HG02588 (cell line): ENCODE results near the gene OR9K2.
"Not testable (repeated sequence)": the region's sequence is repeated elsewhere in the genome, so short reads cannot be mapped to it uniquely, and the experiment has no call there.

ENCODE experiments used
- ATAC-seq: cut with Tn5 transposase; IDR thresholded peaks from one replicate; pipeline ENCODE4 v1.9.1; 2021; ENCODE audit warnings: mild to moderate bottlenecking, moderate library complexity; ENCODE audit not compliant: unreplicated experiment

Gene OR9K2, protein sequence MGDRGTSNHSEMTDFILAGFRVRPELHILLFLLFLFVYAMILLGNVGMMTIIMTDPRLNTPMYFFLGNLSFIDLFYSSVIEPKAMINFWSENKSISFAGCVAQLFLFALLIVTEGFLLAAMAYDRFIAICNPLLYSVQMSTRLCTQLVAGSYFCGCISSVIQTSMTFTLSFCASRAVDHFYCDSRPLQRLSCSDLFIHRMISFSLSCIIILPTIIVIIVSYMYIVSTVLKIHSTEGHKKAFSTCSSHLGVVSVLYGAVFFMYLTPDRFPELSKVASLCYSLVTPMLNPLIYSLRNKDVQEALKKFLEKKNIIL

DNA sequence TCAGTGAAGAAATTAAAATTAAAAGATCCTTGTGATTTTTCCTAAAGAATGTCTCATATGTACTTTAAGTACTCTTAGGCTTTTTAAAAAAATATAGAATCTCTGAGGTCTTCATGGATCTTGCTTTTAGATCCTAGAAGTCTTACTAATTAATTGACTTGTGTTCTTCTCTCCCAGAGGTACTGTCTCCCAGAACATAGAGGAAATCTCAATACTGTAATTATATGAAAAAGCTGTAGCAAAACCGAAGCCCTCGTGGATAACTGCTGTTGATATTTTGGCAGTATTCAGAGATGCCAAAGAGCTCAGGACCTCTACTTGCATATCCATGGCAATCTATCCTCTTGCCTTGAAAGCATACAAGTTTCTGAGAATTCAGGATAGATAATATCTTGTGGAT lies at the start of gene OR9K2:
OR9K2 (plus strand) TSS at position 301 of the 400 bp plus-strand sequence. CDS start 3,429 bp downstream, outside the sequence.
- no peak for ATAC-seq

DNA sequence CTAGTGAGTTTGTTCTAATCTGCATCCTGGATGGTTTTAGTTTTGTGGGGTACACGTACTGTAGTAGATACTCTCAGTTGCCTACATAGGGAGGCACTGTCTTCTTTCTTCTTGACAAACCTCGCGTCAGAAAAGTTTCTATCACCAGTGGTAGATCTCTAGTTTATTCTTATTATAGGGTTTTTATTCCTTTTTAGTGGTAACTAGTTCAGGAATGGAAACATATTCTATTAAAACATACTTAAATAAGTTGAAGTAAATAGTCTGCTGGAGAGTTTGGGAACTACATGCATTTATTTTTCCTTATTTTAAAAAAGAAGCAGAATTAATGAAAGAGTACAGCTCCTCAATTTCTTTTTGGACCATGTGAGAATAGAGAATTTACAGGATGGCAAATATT lies 33.6 kb upstream of the OR9K2 start:
- no peak for ATAC-seq

DNA sequence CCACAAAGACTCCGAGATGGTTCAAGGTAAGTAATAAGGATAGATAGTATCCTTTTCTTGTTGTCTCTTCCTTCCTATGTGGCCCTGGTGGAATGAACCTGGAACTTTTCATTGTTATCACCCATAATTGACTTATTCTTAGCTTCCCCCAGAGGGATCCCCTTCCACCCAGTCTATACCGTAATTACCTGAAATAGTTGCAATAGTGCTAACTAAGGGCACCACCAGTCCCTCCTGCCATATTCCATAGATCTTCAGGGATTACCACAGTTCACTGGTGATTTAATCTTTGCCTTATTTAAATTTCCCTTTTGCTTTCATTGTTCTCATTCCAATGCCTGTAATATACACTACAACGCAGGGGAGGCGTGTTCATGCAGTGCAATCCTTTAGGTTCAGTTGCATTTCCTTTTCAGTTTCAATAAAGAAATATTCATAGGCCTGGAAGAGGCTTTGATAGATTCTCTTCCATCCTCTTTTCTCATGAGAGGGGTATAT lies 13.8 kb upstream of the OR9K2 start:
- ATAC-seq, result no peak

DNA sequence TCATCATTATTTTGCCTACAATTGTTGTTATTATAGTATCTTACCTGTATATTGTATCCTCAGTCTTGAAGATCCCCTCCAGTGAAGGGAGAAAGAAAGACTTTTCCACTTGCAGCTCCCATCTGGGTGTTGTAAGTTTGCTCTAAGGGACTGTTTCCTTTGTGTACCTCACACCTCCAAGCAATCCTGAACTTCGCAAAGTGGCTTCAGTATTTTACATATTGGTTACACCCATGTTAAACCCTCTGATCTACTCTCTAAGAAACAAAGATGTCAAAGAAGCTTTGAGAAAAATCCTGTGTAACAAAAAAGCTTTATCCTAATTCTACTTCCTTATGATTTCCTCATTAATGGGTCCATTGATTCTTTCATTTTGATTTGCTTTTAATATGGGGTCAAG lies 10.1 kb upstream of the OR9K2 start:
- no peak for ATAC-seq

DNA sequence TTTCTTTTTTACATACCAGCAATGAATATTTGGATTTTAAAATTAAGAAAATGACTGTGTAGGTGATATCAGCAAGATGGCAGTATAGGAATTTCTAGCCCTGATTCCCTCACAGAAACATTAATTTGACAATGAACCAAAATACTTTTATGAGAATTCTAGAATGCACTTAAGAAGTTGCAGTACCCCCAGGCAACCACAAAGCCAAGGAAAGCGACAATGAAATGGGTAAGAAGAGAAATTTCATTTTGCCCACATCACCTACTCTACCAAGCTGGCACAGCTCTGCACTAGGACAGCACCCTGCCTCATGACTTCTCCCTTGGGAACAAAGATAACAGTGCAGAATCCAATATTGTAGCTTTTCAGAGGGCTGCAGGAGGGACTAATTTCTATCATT lies 6.6 kb downstream of the OR9K2 start:
- ATAC-seq, result no peak

DNA sequence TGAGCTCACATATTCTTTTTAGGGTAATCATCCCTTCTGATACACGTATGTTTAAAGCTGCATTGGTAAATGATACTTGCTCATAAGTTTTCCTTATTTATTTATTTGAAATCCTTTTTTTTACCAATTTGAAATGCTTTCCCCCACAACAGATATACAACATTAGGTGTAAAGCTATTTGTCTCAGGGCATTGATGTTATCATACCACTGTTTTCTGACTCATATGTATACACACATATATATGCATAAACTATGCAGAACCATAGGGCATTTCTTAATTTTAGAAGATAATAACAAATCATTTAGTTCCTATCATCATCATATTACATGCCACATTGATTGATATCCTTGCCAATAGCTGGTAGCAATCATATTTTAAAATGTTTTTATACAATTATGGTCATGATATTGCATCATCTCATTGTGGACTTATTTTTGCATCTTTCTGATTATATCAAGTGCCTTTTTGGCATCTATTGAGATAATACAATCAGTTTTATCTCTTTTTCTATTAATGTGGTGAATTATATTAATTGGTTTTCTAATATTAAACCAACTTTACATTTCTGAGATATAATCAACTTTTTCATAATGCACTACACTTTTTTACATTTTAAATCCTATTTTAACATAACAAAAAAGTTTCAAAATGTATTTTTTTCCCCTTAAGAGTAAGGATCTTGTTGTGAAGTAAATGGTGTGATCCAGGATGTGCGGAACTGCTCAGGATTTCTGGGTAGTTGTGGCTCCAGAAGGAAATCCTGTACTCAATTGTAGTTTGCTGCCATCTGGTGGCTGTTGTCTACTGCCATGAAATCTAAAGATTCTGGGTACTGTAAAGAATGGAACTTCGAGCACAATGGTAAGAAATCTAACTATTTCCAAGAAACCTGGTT lies 16.7 kb downstream of the OR9K2 start:
- ATAC-seq, result no peak

DNA sequence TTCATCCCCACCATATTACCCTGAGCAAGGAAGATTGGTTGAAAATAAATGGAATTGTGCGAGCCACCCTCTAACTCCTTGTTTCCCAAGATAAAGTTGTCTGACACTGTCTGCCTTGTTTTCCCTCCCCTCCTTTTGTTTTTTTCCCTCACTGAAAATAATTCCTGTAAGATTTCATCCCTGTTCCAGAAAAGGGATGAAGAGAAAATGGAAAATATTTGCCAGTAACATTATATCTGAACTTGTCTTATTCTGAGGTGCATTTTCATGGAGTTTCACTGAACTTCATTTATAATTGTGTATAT lies 17.3 kb downstream of the OR9K2 start:
- no peak for ATAC-seq

DNA sequence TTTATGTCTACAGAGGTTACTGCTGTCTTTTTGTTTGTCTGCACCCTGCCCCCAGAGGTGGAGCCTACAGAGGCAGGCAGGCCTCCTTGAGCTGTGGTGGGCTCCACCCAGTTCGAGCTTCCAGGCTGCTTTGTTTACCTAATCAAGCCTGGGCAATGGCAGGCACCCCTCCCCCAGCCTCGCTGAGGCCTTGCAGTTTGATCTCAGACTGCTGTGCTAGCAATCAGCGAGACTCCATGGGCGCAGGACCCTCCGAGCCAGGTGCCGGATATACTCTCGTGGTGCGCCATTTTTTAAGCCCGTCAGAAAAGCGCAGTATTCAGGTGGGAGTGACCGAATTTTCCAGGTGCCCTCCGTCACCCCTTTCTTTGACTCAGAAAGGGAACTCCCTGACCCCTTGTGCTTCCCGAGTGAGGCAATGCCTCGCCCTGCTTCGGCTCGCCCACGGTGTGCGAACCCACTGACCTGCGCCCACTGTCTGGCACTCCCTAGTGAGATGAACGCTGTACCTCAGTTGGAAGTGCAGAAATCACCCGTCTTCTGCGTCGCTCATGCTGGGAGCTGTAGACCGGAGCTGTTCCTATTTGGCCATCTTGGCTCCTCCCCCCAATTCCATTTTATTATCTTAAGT lies 40.9 kb downstream of the OR9K2 start:
- not testable (repeated sequence) for ATAC-seq

DNA sequence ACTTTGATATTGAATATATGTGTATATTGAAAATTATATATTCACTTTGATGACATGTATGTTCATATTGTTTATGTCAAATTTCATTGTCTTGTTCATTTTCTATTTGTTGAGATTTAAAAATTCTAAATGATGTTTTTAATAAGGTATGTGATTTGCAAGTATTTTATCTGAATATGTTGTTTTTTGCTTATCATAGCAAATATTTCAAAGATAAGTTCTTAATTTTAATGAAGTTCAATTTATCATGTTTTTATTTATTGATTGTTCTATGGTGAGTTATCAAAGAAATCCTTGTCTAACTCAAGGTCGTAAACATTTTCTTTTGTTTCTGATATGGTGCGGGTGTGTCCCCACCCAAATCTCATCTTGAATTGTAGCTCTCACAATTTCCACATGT lies 45.2 kb downstream of the OR9K2 start:
- no peak for ATAC-seq

DNA sequence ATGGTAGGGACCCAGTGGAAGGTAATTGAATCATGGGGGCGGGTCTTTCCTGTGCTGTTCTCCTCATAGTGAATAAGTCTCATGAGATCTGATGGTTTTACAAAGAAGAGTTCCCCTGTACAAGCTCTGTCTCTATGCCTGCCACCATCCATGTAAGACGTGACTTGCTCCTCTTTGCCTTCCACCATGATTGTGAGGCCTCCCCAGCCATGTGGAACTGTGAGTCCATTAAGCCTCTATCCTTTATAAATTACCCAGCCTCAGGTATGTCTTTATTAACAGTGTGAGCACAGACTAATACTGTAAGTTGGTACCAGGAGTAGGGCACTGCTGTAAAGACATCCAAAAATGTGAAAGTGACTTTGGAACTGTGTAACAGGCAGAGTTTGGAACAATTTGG lies 45.6 kb downstream of the OR9K2 start:
- not testable (repeated sequence) for ATAC-seq

DNA sequence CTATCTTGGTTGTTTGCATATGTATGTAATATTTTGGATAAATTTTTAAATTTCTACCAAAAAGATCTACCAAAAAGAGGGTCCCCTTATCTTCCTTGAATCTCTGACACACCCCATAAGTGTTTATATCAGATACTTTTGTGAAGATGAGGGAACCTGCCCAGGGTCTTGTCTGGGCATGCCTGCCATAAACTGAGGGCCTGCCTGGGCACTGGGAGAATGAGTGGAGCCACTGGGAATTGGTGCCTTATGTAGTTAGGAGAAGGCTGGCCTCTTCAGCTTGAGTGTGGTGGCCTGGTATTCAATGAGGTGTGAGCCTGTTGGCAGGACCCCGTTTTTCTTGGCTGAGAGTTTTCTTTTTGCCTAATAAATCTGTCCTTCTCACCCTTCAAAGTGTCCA lies 46.5 kb downstream of the OR9K2 start:
- ATAC-seq, result no peak

DNA sequence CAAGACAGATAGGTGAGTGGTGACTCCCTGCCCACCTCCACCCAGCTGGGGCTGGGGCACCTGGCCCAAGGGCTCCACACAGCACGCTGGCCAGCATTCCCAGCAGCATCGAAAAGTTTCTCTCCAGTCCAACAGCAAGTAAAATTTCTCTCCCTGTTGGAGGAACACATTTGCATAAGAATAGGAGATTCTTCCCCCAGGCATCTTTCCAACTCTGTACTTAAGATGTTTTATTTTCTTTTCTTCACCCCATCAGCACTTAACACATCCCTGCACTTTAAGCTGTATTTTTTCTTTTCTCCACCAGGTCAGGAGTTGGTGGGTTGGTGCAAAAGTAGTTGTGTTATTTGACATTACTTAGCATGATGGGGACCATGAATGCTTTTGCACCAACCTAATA lies 47.2 kb downstream of the OR9K2 start:
- no peak for ATAC-seq
